Measurements from ENCODE around the gene NLK. TPM values are rescaled to one million over a fixed set of nuclear protein-coding genes. Genes with fewer than 3 reads are reported as not detected.

The NLK gene
- total RNA-seq, 1 donor from 2014 or later: 30.6 TPM

- Histone ChIP-seq H3K4me3 (ENCODE audit: insufficient read depth, low read depth, low read length) (no peak overlapping the region), H3K27me3 (ENCODE audit: insufficient read depth, low read length) (no peaks in the 10 kb centered on the region), H3K4me1 (ENCODE audit: insufficient read depth, low read length) (no peaks in the 10 kb centered on the region), H3K79me2 (ENCODE audit: insufficient read depth, low read length) (no peaks in the 10 kb centered on the region), H3K27ac (ENCODE audit: low read depth, low read length) (no peak overlapping the region), H3K9ac (ENCODE audit: low read length) (no peak overlapping the region), H3K4me2 (ENCODE audit: low read length) (no peak overlapping the region), H2AFZ (ENCODE audit: low read depth, low read length) (no peak overlapping the region), H3K36me3 (ENCODE audit: insufficient read depth, low read length) (no peaks in the 10 kb centered on the region), H4K20me1 (ENCODE audit: insufficient read depth, low read length) (no peaks in the 10 kb centered on the region), H3K9me3 (ENCODE audit: insufficient read depth, low read depth, low read length) (no peaks in the 10 kb centered on the region)
- Mint-ChIP-seq H3K9me3 (ENCODE audit: unreplicated experiment) (no peaks in the 10 kb centered on the region), H3K27me3 (ENCODE audit: low read depth, unreplicated experiment) (no peaks in the 10 kb centered on the region), H3K4me3 (ENCODE audit: unreplicated experiment) (no peak overlapping the region), H3K27ac (ENCODE audit: unreplicated experiment) (no peak overlapping the region), H3K4me1 (ENCODE audit: low read depth, unreplicated experiment) (no peaks in the 10 kb centered on the region), H3K36me3 (ENCODE audit: low read depth, unreplicated experiment) (peaks cover 2% of the 10 kb centered on the region)
- no peak for DNase-seq (ENCODE audit: low read depth)
- TF ChIP-seq, protein P1, sequence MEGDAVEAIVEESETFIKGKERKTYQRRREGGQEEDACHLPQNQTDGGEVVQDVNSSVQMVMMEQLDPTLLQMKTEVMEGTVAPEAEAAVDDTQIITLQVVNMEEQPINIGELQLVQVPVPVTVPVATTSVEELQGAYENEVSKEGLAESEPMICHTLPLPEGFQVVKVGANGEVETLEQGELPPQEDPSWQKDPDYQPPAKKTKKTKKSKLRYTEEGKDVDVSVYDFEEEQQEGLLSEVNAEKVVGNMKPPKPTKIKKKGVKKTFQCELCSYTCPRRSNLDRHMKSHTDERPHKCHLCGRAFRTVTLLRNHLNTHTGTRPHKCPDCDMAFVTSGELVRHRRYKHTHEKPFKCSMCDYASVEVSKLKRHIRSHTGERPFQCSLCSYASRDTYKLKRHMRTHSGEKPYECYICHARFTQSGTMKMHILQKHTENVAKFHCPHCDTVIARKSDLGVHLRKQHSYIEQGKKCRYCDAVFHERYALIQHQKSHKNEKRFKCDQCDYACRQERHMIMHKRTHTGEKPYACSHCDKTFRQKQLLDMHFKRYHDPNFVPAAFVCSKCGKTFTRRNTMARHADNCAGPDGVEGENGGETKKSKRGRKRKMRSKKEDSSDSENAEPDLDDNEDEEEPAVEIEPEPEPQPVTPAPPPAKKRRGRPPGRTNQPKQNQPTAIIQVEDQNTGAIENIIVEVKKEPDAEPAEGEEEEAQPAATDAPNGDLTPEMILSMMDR (IDR thresholded peaks at IDR 0.05; ENCODE audit: insufficient read depth, low read depth, low read length): no peak
- no peak for TF ChIP-seq EZH2 (IDR thresholded peaks at IDR 0.05; ENCODE audit: insufficient read depth, low read length)
- no peak for FAIRE-seq
These were observed 117.4 kb downstream of the NLK start for GRCh38 chr17:28159924-28160323.

- no peaks in the 10 kb centered on the region for H3K9me3 ChIP-seq (ENCODE audit: insufficient read depth, low read depth, low read length)
- TF ChIP-seq, protein P1 (IDR thresholded peaks at IDR 0.05; ENCODE audit: insufficient read depth, low read depth, low read length): no peak
- TF ChIP-seq EZH2 (IDR thresholded peaks at IDR 0.05; ENCODE audit: insufficient read depth, low read length): no peak
- no peaks in the 10 kb centered on the region for H3K79me2 ChIP-seq (ENCODE audit: insufficient read depth, low read length)
- no peak overlapping the region for H3K4me2 ChIP-seq (ENCODE audit: low read length)
- no peak overlapping the region for H3K4me3 ChIP-seq (ENCODE audit: insufficient read depth, low read depth, low read length)
- no peaks in the 10 kb centered on the region for H3K4me1 Mint-ChIP-seq (ENCODE audit: low read depth, unreplicated experiment)
- H3K9me3 Mint-ChIP-seq (ENCODE audit: unreplicated experiment): no peaks in the 10 kb centered on the region
- no peak overlapping the region for H3K27ac ChIP-seq (ENCODE audit: low read depth, low read length)
- H3K27me3 Mint-ChIP-seq (ENCODE audit: low read depth, unreplicated experiment): no peaks in the 10 kb centered on the region
- no peak overlapping the region for H3K27ac Mint-ChIP-seq (ENCODE audit: unreplicated experiment)
- no peak for FAIRE-seq
- H4K20me1 ChIP-seq (ENCODE audit: insufficient read depth, low read length): no peaks in the 10 kb centered on the region
- no peak overlapping the region for H3K9ac ChIP-seq (ENCODE audit: low read length)
- H3K36me3 Mint-ChIP-seq (ENCODE audit: low read depth, unreplicated experiment): peaks cover 2% of the 10 kb centered on the region
- no peak overlapping the region for H2AFZ ChIP-seq (ENCODE audit: low read depth, low read length)
- no peak for DNase-seq (ENCODE audit: low read depth)
- H3K27me3 ChIP-seq (ENCODE audit: insufficient read depth, low read length): no peaks in the 10 kb centered on the region
- no peaks in the 10 kb centered on the region for H3K36me3 ChIP-seq (ENCODE audit: insufficient read depth, low read length)
- H3K4me3 Mint-ChIP-seq (ENCODE audit: unreplicated experiment): no peak overlapping the region
- H3K4me1 ChIP-seq (ENCODE audit: insufficient read depth, low read length): no peaks in the 10 kb centered on the region
These were observed 118.1 kb downstream of the NLK start for GRCh38 chr17:28160610-28161009.

DNA sequence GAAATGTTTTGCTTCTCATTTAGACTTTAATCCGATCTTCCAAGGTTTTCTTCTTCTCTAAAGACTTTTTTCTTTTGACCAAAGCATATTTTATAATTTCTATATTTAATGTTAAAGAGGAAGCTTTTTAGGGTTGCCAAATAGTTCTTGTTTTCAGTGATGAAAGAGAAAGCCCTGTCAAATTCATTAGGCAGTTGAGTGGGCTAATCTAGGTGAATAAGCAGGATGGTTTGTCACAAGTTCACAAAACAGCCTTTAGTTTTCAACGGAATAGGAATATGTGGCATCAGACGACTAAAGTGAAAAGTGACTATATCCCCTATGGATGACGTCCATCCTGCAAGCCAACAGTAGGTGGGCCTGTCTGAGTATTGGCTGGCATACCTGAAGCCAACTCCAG is 118.8 kb downstream of the NLK start:
- no peak overlapping the region for H3K9ac ChIP-seq (ENCODE audit: low read length)
- H3K79me2 ChIP-seq (ENCODE audit: insufficient read depth, low read length): no peaks in the 10 kb centered on the region
- H3K4me1 ChIP-seq (ENCODE audit: insufficient read depth, low read length): no peaks in the 10 kb centered on the region
- no peaks in the 10 kb centered on the region for H3K36me3 ChIP-seq (ENCODE audit: insufficient read depth, low read length)
- no peak overlapping the region for H2AFZ ChIP-seq (ENCODE audit: low read depth, low read length)
- H4K20me1 ChIP-seq (ENCODE audit: insufficient read depth, low read length): no peaks in the 10 kb centered on the region
- H3K27me3 ChIP-seq (ENCODE audit: insufficient read depth, low read length): no peaks in the 10 kb centered on the region
- H3K27me3 Mint-ChIP-seq (ENCODE audit: low read depth, unreplicated experiment): no peaks in the 10 kb centered on the region
- no peaks in the 10 kb centered on the region for H3K9me3 ChIP-seq (ENCODE audit: insufficient read depth, low read depth, low read length)
- DNase-seq (ENCODE audit: low read depth) (no peak), FAIRE-seq (no peak)
- H3K9me3 Mint-ChIP-seq (ENCODE audit: unreplicated experiment): no peaks in the 10 kb centered on the region
- no peak overlapping the region for H3K4me2 ChIP-seq (ENCODE audit: low read length)
- no peak overlapping the region for H3K27ac ChIP-seq (ENCODE audit: low read depth, low read length)
- H3K4me3 Mint-ChIP-seq (ENCODE audit: unreplicated experiment): no peak overlapping the region
- no peak overlapping the region for H3K4me3 ChIP-seq (ENCODE audit: insufficient read depth, low read depth, low read length)
- no peaks in the 10 kb centered on the region for H3K4me1 Mint-ChIP-seq (ENCODE audit: low read depth, unreplicated experiment)
- H3K36me3 Mint-ChIP-seq (ENCODE audit: low read depth, unreplicated experiment): peaks cover 2% of the 10 kb centered on the region
- H3K27ac Mint-ChIP-seq (ENCODE audit: unreplicated experiment): no peak overlapping the region
- no peak for TF ChIP-seq EZH2 (IDR thresholded peaks at IDR 0.05; ENCODE audit: insufficient read depth, low read length)
- TF ChIP-seq, protein P1 (IDR thresholded peaks at IDR 0.05; ENCODE audit: insufficient read depth, low read depth, low read length): no peak

Measured in astrocyte (in vitro differentiated cells and primary cell).